H1 (cell line): ENCODE measurements around the gene KLHL35. TPM values are rescaled to one million over a fixed set of nuclear protein-coding genes. Genes with fewer than 3 reads are reported as not detected.

Experiments
- CTCF ChIA-PET: fragments of 300-600 bp; sonication (Branson Sonifier 250); formaldehyde crosslinking; loops from one replicate; lab custom pipeline; 2021; ENCODE audit not compliant: partially characterized antibody; lab: Charles Lee
- POLR2A ChIA-PET: fragments of 300-600 bp; sonication (Branson Sonifier 250); formaldehyde crosslinking; loops from one replicate; lab custom pipeline; 2021; ENCODE audit warnings: inconsistent platforms; ENCODE audit not compliant: partially characterized antibody; lab: Charles Lee
- DNase-seq, 2 experiments: peaks; one replicate each; pipeline versions ENCODE4 v3.0.0 to v3.0.0-alpha.2; 2010 to 2022; ENCODE audit warnings: low spot score in 2 of 2, low read depth in 1 of 2, mixed read lengths in 1 of 2
- FAIRE-seq: peaks from 2 replicates; lab custom pipeline; 2011; peaks lifted over from hg19 to GRCh38; lab: Jason Lieb, UNC
- H2AFZ ChIP-seq: 2 replicates; pipeline ENCODE4 v1.8.1; 2012; ENCODE audit warnings: low read length, inconsistent platforms
- H2AK5ac ChIP-seq: 2 replicates; pipeline ENCODE4 v1.6.1; 2013; ENCODE audit warnings: low read depth, low read length
- H2BK120ac ChIP-seq: replicated peaks from 2 replicates; pipeline ENCODE3; 2013; ENCODE audit warnings: low read depth, low read length, inconsistent platforms
- H2BK12ac ChIP-seq: 2 replicates; pipeline ENCODE4 v1.6.1; 2013; ENCODE audit warnings: low read depth, low read length
- H2BK15ac ChIP-seq: 2 replicates; pipeline ENCODE4 v1.6.1; 2013; ENCODE audit warnings: low read length
- H2BK20ac ChIP-seq: 2 replicates; pipeline ENCODE4 v1.6.1; 2013; ENCODE audit warnings: low read length
- H2BK5ac ChIP-seq: 2 replicates; pipeline ENCODE4 v1.6.1; 2013; ENCODE audit warnings: low read depth, low read length
- H3K14ac ChIP-seq: 2 replicates; pipeline ENCODE4 v1.6.1; 2013; ENCODE audit warnings: inconsistent platforms; ENCODE audit not compliant: insufficient read length
- H3K18ac ChIP-seq: 2 replicates; pipeline ENCODE4 v1.6.1; 2013; ENCODE audit warnings: low read length; ENCODE audit errors: extremely low read depth
- H3K23ac ChIP-seq: 2 replicates; pipeline ENCODE4 v1.6.1; 2013; ENCODE audit warnings: inconsistent platforms; ENCODE audit not compliant: insufficient read length
- H3K23me2 ChIP-seq: 2 replicates; pipeline ENCODE4 v1.6.1; 2013; ENCODE audit warnings: low read depth, low read length
- H3K27ac ChIP-seq: 2 replicates; pipeline ENCODE4 v1.6.1; 2011; ENCODE audit warnings: low read depth, low read length, inconsistent platforms
- H3K27me3 ChIP-seq, 4 experiments: replicated peaks in 1 of 4; 1 replicate in 1 of 4; 2 replicates in 3 of 4; pipeline versions ENCODE4 v1.6.1 to v1.8.1; 2011 to 2013; ENCODE audit warnings: low read length in 3 of 4, mild to moderate bottlenecking in 3 of 4, inconsistent platforms in 2 of 4, mixed read lengths in 2 of 4, moderate library complexity in 1 of 4; ENCODE audit not compliant: control insufficient read depth in 3 of 4, insufficient read depth in 3 of 4; ENCODE audit errors: extremely low read depth in 1 of 4
- H3K36me3 ChIP-seq, 4 experiments: 2 replicates each; pipeline versions ENCODE4 v1.6.1 to v1.8.1; 2011 to 2013; ENCODE audit warnings: mild to moderate bottlenecking in 4 of 4, low read length in 3 of 4, moderate library complexity in 2 of 4, control low read depth in 1 of 4, inconsistent platforms in 1 of 4; ENCODE audit not compliant: insufficient read depth in 4 of 4, control insufficient read depth in 2 of 4
- H3K4ac ChIP-seq: replicated peaks from 2 replicates; pipeline ENCODE3; 2013; ENCODE audit warnings: low read length, low read depth, mixed read lengths, inconsistent platforms; ENCODE audit not compliant: insufficient read length
- H3K4me1 ChIP-seq, 4 experiments: replicated peaks in 1 of 4; 1 replicate in 1 of 4; 2 replicates in 3 of 4; pipeline versions ENCODE4 v1.6.1 to v1.8.1; 2011 to 2013; ENCODE audit warnings: low read length in 3 of 4, inconsistent platforms in 2 of 4, mixed read lengths in 1 of 4; ENCODE audit not compliant: insufficient read depth in 4 of 4, control insufficient read depth in 3 of 4
- H3K4me2 ChIP-seq, 2 experiments: 2 replicates each; pipeline versions ENCODE4 v1.6.1 to v1.8.1; 2011 to 2013; ENCODE audit warnings: low read depth in 2 of 2, low read length in 2 of 2, control low read depth in 1 of 2, inconsistent platforms in 1 of 2, mild to moderate bottlenecking in 1 of 2; ENCODE audit not compliant: insufficient read depth in 1 of 2
- H3K4me3 ChIP-seq, 4 experiments: fragments of 200-600, 300-600 bp in 1 of 4; sonication (generic), shearing (Covaris generic), sonication (Bioruptor Twin) in 1 of 4; 2 replicates each; pipeline versions ENCODE4 v1.5.1 to v1.8.1; 2011 to 2016; ENCODE audit warnings: low read length in 4 of 4, low read depth in 3 of 4, control low read depth in 2 of 4, inconsistent platforms in 2 of 4, mild to moderate bottlenecking in 2 of 4, mixed read lengths in 1 of 4, moderate library complexity in 1 of 4; ENCODE audit not compliant: insufficient read depth in 2 of 4; ENCODE audit errors: extremely low read depth in 1 of 4
- H3K56ac ChIP-seq: replicated peaks from 2 replicates; pipeline ENCODE3; 2013; ENCODE audit warnings: low read depth, mild to moderate bottlenecking, mixed read lengths, low read length, inconsistent platforms; ENCODE audit not compliant: insufficient read length
- H3K79me1 ChIP-seq: 2 replicates; pipeline ENCODE4 v1.6.1; 2013; ENCODE audit warnings: low read depth, low read length, control low read depth
- H3K79me2 ChIP-seq, 2 experiments: 2 replicates each; pipeline versions ENCODE4 v1.6.1 to v1.8.1; 2012 to 2013; ENCODE audit warnings: low read length in 2 of 2, mild to moderate bottlenecking in 2 of 2, inconsistent platforms in 1 of 2; ENCODE audit not compliant: insufficient read depth in 2 of 2, control insufficient read depth in 1 of 2
- H3K9ac ChIP-seq, 4 experiments: replicated peaks in 1 of 4; 1 replicate in 1 of 4; 2 replicates in 3 of 4; pipeline versions ENCODE4 v1.6.1 to v1.8.1; 2011 to 2013; ENCODE audit warnings: low read depth in 3 of 4, low read length in 3 of 4, control low read depth in 2 of 4, mild to moderate bottlenecking in 2 of 4, moderate library complexity in 2 of 4, inconsistent platforms in 1 of 4; ENCODE audit errors: extremely low read depth in 1 of 4
- H3K9me3 ChIP-seq, 2 experiments: 2 replicates each; pipeline versions ENCODE4 v1.6.1 to v1.8.1; 2012 to 2013; ENCODE audit warnings: mild to moderate bottlenecking in 2 of 2, moderate library complexity in 2 of 2, control low read depth in 1 of 2, inconsistent platforms in 1 of 2, low read depth in 1 of 2, low read length in 1 of 2, mixed read lengths in 1 of 2; ENCODE audit not compliant: insufficient read depth in 2 of 2
- H4K20me1 ChIP-seq, 2 experiments: replicated peaks in 1 of 2; 2 replicates each; pipeline versions ENCODE3 to v1.8.1; 2011 to 2013; ENCODE audit warnings: inconsistent platforms in 2 of 2, low read length in 2 of 2, mild to moderate bottlenecking in 1 of 2; ENCODE audit not compliant: insufficient read depth in 2 of 2, control insufficient read depth in 1 of 2
- H4K5ac ChIP-seq: 2 replicates; pipeline ENCODE4 v1.6.1; 2013; ENCODE audit warnings: low read length, low read depth, mixed read lengths, inconsistent platforms; ENCODE audit not compliant: insufficient read length
- H4K8ac ChIP-seq: 2 replicates; pipeline ENCODE4 v1.8.0; 2013; ENCODE audit warnings: mild to moderate bottlenecking, moderate library complexity, low read length, inconsistent platforms; ENCODE audit not compliant: insufficient read depth; ENCODE audit errors: extremely low read depth
- H4K91ac ChIP-seq: replicated peaks from 2 replicates; pipeline ENCODE3; 2013; ENCODE audit warnings: low read length, mixed read lengths, inconsistent platforms; ENCODE audit not compliant: insufficient read length
- BCL11A ChIP-seq, 2 experiments: IDR thresholded peaks; one replicate each; pipeline ENCODE4 v1.6.1; 2011; ENCODE audit warnings: low read depth in 2 of 2, low read length in 2 of 2, mild to moderate bottlenecking in 2 of 2
- CHD1 ChIP-seq: IDR thresholded peaks from 2 replicates; pipeline ENCODE4 v1.6.1; 2012; ENCODE audit warnings: low read depth, low read length, improper control_type of control experiment
- CHD2 ChIP-seq: IDR thresholded peaks from 2 replicates; pipeline ENCODE4 v1.6.1; 2012; ENCODE audit warnings: low read length, improper control_type of control experiment
- JUN ChIP-seq: IDR thresholded peaks from 2 replicates; pipeline ENCODE4 v1.6.1; 2011; ENCODE audit warnings: low read depth, mild to moderate bottlenecking, improper control_type of control experiment, low read length
- KDM5A ChIP-seq: fragments of 200-600 bp; IDR thresholded peaks from 2 replicates; pipeline ENCODE4 v1.7.1; 2012; ENCODE audit warnings: mild to moderate bottlenecking, low read length, inconsistent platforms, mixed read lengths
- NRF1 ChIP-seq: IDR thresholded peaks from 2 replicates; pipeline ENCODE4 v1.6.1; 2011; ENCODE audit warnings: mild to moderate bottlenecking, low read depth, low read length, improper control_type of control experiment
- RBBP5 ChIP-seq: IDR thresholded peaks from 2 replicates; pipeline ENCODE4 v1.7.1; 2012; ENCODE audit warnings: low read depth, mild to moderate bottlenecking, inconsistent platforms, low read length, moderate library complexity, borderline replicate concordance
- TAF7 ChIP-seq: optimal IDR thresholded peaks from 2 replicates; pipeline ENCODE3; 2011; ENCODE audit warnings: low read depth, mild to moderate bottlenecking, inconsistent platforms, low read length, moderate library complexity, borderline replicate concordance
- WGBS, 2 experiments: shearing (Covaris generic) in 1 of 2; methylation state at CpG; one replicate each; pipeline versions ENCODE4 v1.1.6 to v1.1.7; 2013 to 2015; ENCODE audit warnings: low lambda C conversion rate in 2 of 2, mixed read lengths in 2 of 2, inconsistent platforms in 1 of 2, low coverage in 1 of 2, missing lambda C conversion rate in 1 of 2; ENCODE audit not compliant: insufficient replicate concordance in 2 of 2, insufficient coverage in 1 of 2, insufficient read length in 1 of 2; ENCODE audit errors: extremely low coverage in 1 of 2, missing lambda C conversion rate in 1 of 2; 5-methylcytosine and 5-hydroxymethylcytosine counted together
- polyA plus RNA-seq, 7 experiments: library from polyadenylated mRNA; depleted of rRNA in 3 of 7; stranded (reverse) in 5 of 7; unstranded in 2 of 7; fragments of >200 nt in 5 of 7; fragments of 200-250 nt in 2 of 7; gene quantifications; 1 replicate in 5 of 7; 2 replicates in 1 of 7; 4 replicates in 1 of 7; pipeline versions ENCODE4 v1.2.1 to v1.2.3, GENCODE V29; 2011 to 2013; ENCODE audit warnings: missing spikeins in 2 of 7, mixed read lengths in 2 of 7
- total RNA-seq: library from RNA; stranded (reverse); fragmentation: NEBNext Ultra II Directional; extraction: Animal tissue kit (Norgen Biotek cat#: 25700); gene quantifications from 2 replicates; pipeline ENCODE4 v1.2.1, GENCODE V29; 2021
- TF ChIP-seq, protein P1 (sequence below): IDR thresholded peaks from 2 replicates; pipeline ENCODE4 v1.6.1; 2011; ENCODE audit warnings: low read depth, mild to moderate bottlenecking, low read length; ENCODE audit not compliant: insufficient read depth
- TF ChIP-seq, protein P2 (sequence below): IDR thresholded peaks from 2 replicates; pipeline ENCODE4 v1.6.1; 2012; ENCODE audit warnings: inconsistent platforms

Gene KLHL35
- total and polyA plus RNA-seq, 2 of the 8 experiments (the other 6 are each of a cell fraction or from before 2014, with no cell fraction given): 0.35 to 0.41 TPM

DNA sequence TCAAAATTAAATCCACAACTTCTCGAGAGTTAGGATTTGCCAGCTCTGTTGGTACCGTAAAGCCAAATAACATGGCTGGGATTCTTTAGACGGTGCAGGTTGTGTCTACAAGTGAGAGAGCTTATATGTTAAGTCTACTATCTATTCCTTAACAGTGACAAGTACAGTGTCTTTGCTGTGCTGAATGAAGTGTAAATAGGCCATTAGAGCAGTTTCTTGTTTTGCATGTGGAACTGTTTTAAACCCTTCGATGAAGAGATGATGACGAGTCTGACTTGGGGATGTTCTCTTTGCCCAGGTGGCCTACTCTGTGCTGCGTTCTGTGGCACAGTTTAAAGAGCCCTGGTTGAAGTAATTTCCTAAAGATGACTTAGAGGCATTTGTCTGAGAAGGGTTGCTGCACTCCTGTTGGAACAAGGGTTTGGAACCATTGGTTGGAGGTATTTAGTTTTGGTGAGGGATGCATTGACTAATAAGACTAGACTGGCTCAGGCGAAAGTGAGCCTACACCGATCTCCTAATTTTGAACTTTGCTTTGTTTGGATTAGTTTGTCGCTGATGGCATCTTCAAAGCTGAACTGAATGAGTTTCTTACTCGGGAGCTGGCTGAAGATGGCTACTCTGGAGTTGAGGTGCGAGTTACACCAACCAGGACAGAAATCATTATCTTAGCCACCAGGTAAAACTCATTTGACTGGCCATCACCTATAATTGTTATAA is 32.7 kb downstream of the KLHL35 start:
- ChIA-PET POLR2A (interaction anchor here (0.5 to 16.7 kb wide), 55 partner anchors 8 to 1660 kb away, joined by 3 to 570 read pairs (median 5); partner anchors contain the start of genes GDPD5, KLHL35 and SERPINH1), CTCF (interaction anchor here (0.6 to 4.5 kb wide), 15 partner anchors 9 to 177 kb away, joined by 3 to 20 read pairs (median 4); no protein-coding TSS in a partner anchor)
- Histone ChIP-seq H3K56ac (no peak overlapping the region), H2BK20ac (no peak overlapping the region), H2AK5ac (no peak overlapping the region), H3K27me3 (no peaks in the 10 kb centered on the region), H2BK5ac (peak overlapping the region; percentile 90), H3K4me3 (peak overlapping the region; percentile 86 to 100 (median 99)), H3K9ac (peak overlapping the region; percentile 82 to 100 (median 98)), H3K18ac (no peak overlapping the region; the same call in 1 of the 2 replicates), H4K20me1 (peaks cover 32 to 40% of the 10 kb centered on the region in 2 experiments), H3K23ac (no peak overlapping the region), H3K23me2 (peaks cover 7% of the 10 kb centered on the region), H2BK15ac (no peak overlapping the region), H2AFZ (no peak overlapping the region), H3K9me3 (no peaks in the 10 kb centered on the region), H4K91ac (no peak overlapping the region), H3K79me2 (peaks cover 29 to 59% of the 10 kb centered on the region in 2 experiments), H3K4me1 (peaks cover 0 to 9% (median 4%) of the 10 kb centered on the region in 4 experiments; a peak in 6 of 7 replicates), H3K4me2 (peak overlapping the region; percentile 82 to 93), H4K5ac (no peak overlapping the region), H3K36me3 (peaks cover 37 to 52% (median 46%) of the 10 kb centered on the region in 4 experiments), H2BK12ac (no peak overlapping the region; the same call in 1 of the 2 replicates), H3K79me1 (peaks cover 8% of the 10 kb centered on the region; the same call in 1 of the 2 replicates), H3K27ac (peak overlapping the region; percentile 97), H3K4ac (peak overlapping the region; percentile 6), H4K8ac (no peak overlapping the region), H2BK120ac (no peak overlapping the region), H3K14ac (no peak overlapping the region)
- FAIRE-seq: no peak
- DNase-seq: no peak
- 3% methylated on average over 11 of the region's 11 CpGs; no CpG with 5 or more reads in 1 of the 2 experiments for WGBS, 2 experiments
- TF ChIP-seq CHD2 (no peak), NRF1 (no peak), JUN (no peak), CHD1 (no peak; the same call in 1 of the 2 replicates), KDM5A (no peak), RBBP5 (no peak), BCL11A (IDR thresholded peaks at IDR 0.05; ENCODE audit: low read depth in 2 of 2, low read length in 2 of 2) (no peak), TAF7 (no peak)
- TF ChIP-seq, protein P1, sequence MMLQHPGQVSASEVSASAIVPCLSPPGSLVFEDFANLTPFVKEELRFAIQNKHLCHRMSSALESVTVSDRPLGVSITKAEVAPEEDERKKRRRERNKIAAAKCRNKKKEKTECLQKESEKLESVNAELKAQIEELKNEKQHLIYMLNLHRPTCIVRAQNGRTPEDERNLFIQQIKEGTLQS: no peak
- TF ChIP-seq, protein P2, sequence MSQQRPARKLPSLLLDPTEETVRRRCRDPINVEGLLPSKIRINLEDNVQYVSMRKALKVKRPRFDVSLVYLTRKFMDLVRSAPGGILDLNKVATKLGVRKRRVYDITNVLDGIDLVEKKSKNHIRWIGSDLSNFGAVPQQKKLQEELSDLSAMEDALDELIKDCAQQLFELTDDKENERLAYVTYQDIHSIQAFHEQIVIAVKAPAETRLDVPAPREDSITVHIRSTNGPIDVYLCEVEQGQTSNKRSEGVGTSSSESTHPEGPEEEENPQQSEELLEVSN: no peak
